K562 (cell line): ENCODE results near the gene TTC27. TPM values are rescaled to one million over a fixed set of nuclear protein-coding genes. Genes with fewer than 3 reads are reported as not detected.

Experiments used
- CBFA2T3 ChIP-seq: fragments of 450-650 bp; IDR thresholded peaks from 2 replicates; pipeline ENCODE4 v1.6.1; 2017
- E2F6 ChIP-seq, 2 experiments: IDR thresholded peaks; 2 replicates each; pipeline ENCODE4 v1.6.1; 2011; ENCODE audit warnings: borderline replicate concordance in 1 of 2, control low read depth in 1 of 2, low read depth in 1 of 2, low read length in 1 of 2, mild to moderate bottlenecking in 1 of 2, mixed read lengths in 1 of 2, moderate library complexity in 1 of 2; ENCODE audit not compliant: insufficient read depth in 1 of 2, insufficient read length in 1 of 2, poor library complexity in 1 of 2, severe bottlenecking in 1 of 2; ENCODE audit errors: extremely low read depth in 1 of 2
- EP300 ChIP-seq: IDR thresholded peaks from 2 replicates; pipeline ENCODE4 v1.6.1; 2012; ENCODE audit warnings: low read length, improper control_type of control experiment
- EZH2 ChIP-seq: IDR thresholded peaks from 2 replicates; pipeline ENCODE4 v1.6.1; 2012; ENCODE audit warnings: low read depth, mild to moderate bottlenecking, inconsistent platforms, low read length, borderline replicate concordance
- GTF2B ChIP-seq: IDR thresholded peaks from 2 replicates; pipeline ENCODE4 v1.6.1; 2011; ENCODE audit not compliant: insufficient read length; ENCODE audit errors: extremely low read depth
- GTF2F1 ChIP-seq: IDR thresholded peaks from 2 replicates; pipeline ENCODE4 v1.6.1; 2011; ENCODE audit warnings: low read depth, low read length, improper control_type of control experiment
- HES1 ChIP-seq: fragments of 450-650 bp; IDR thresholded peaks from 2 replicates; pipeline ENCODE4 v1.6.1; 2016; ENCODE audit warnings: low read depth, mild to moderate bottlenecking, moderate library complexity
- HNRNPLL ChIP-seq: fragments of 200-400 bp; formaldehyde crosslinking; IDR thresholded peaks from 2 replicates; pipeline ENCODE4 v1.6.1; 2017; ENCODE audit warnings: low read length, low read depth, mild to moderate bottlenecking; ENCODE audit not compliant: poor library complexity, severe bottlenecking
- IRF1 ChIP-seq: sonication (generic); formaldehyde crosslinking; IDR thresholded peaks from 2 replicates; pipeline ENCODE4 v1.8.0; 2022; ENCODE audit warnings: missing genetic modification reagents, mild to moderate bottlenecking, borderline replicate concordance
- MAX ChIP-seq: sonication (generic); formaldehyde crosslinking; IDR thresholded peaks from 2 replicates; pipeline ENCODE4 v1.9.0; 2022; ENCODE audit warnings: mild to moderate bottlenecking, missing genetic modification reagents
- MEF2A ChIP-seq: IDR thresholded peaks from 2 replicates; pipeline ENCODE4 v1.6.1; 2011; ENCODE audit warnings: low read depth, mild to moderate bottlenecking, low read length, moderate library complexity; ENCODE audit not compliant: control insufficient read depth
- NRF1 ChIP-seq, 2 experiments: fragments of 450-650 bp; IDR thresholded peaks in 1 of 2; conservative IDR thresholded peaks in 1 of 2; 2 replicates each; pipeline ENCODE4 v1.6.1; 2014; ENCODE audit warnings: mild to moderate bottlenecking in 2 of 2
- POLR2AphosphoS5 ChIP-seq: IDR thresholded peaks from 2 replicates; pipeline ENCODE4 v1.6.1; 2011; ENCODE audit warnings: mild to moderate bottlenecking, low read depth, low read length, moderate library complexity; ENCODE audit not compliant: control insufficient read depth, insufficient read depth
- RBM25 ChIP-seq: fragments of 200-400 bp; formaldehyde crosslinking; IDR thresholded peaks from 2 replicates; pipeline ENCODE4 v1.6.1; 2018; ENCODE audit warnings: low read length, low read depth, moderate library complexity; ENCODE audit not compliant: severe bottlenecking
- SIN3B ChIP-seq: fragments of 450-650 bp; IDR thresholded peaks from 2 replicates; pipeline ENCODE4 v1.6.1; 2017; ENCODE audit warnings: low read depth, mild to moderate bottlenecking, moderate library complexity
- SREBF1 ChIP-seq: fragments of 150-350 bp; IDR thresholded peaks from 2 replicates; pipeline ENCODE4 v1.6.1; 2014; ENCODE audit warnings: antibody characterized with exemption, low read depth, low read length, borderline replicate concordance
- TCF7L2 ChIP-seq: fragments of 150-350 bp; IDR thresholded peaks from 2 replicates; pipeline ENCODE4 v1.6.1; 2016; ENCODE audit warnings: low read depth, mild to moderate bottlenecking, low read length, moderate library complexity
- ZEB2 ChIP-seq: fragments of 450-650 bp; IDR thresholded peaks from 2 replicates; pipeline ENCODE4 v1.6.1; 2016
- ZNF592 ChIP-seq: fragments of 450-650 bp; IDR thresholded peaks from 2 replicates; pipeline ENCODE4 v1.6.1; 2017; ENCODE audit warnings: antibody characterized with exemption, mild to moderate bottlenecking
- polyA plus RNA-seq, 8 experiments: library from polyadenylated mRNA; depleted of rRNA in 4 of 8; stranded (reverse) in 5 of 8; unstranded in 3 of 8; fragments of >200 nt; fragmentation: Nextera tagmentation in 2 of 8; fragmentation: Illumina TruSeq in 1 of 8; extraction: Ambion mirVana in 2 of 8; extraction: Trizol in 1 of 8; gene quantifications; 2 replicates each; pipeline versions ENCODE4 v1.2.1 to v1.2.3, GENCODE V29; 2011 to 2014; ENCODE audit warnings: inconsistent platforms in 1 of 8, missing spikeins in 1 of 8
- total RNA-seq, 7 experiments: library from RNA; depleted of rRNA in 6 of 7; stranded (reverse); fragments of >200 nt in 6 of 7; fragmentation: Illumina TruSeq in 2 of 7; extraction: Trizol in 2 of 7; gene quantifications; 2 replicates each; pipeline versions ENCODE4 v1.2.1 to v1.2.3, GENCODE V29; 2011 to 2021; ENCODE audit warnings: low replicate concordance in 1 of 7

TTC27 gene
- total and polyA plus RNA-seq, 9 of the 15 experiments (the other 6 are each of a cell fraction or from before 2014, with no cell fraction given), result 44.3 to 93.4 (median 57.3) TPM

GRCh38 chr2:32627814-32628579 is at the start of gene TTC27 (continued):
- no peak for TF ChIP-seq ZNF592
- TF ChIP-seq NRF1 (conservative IDR thresholded peaks at IDR 0.05 in 1 of 2, IDR thresholded peaks at IDR 0.05 in 1 of 2), result peak; percentile 66 to 69
- no peak for TF ChIP-seq IRF1 (CRISPR knock-in tag)
- TF ChIP-seq HNRNPLL, result peak; percentile 73
- no peak for TF ChIP-seq CBFA2T3
- peak; percentile 14; the same call in 1 of the 2 replicates for TF ChIP-seq TCF7L2
- TF ChIP-seq POLR2AphosphoS5, result peak; percentile 66
- TF ChIP-seq SIN3B, result peak; percentile 69; the same call in 1 of the 2 replicates
- peak; percentile 22 for TF ChIP-seq GTF2B
- TF ChIP-seq GTF2F1, result 0 out of 2 replicates have a peak, but pooled peaks have one; percentile 28
- no peak for TF ChIP-seq RBM25
- peak; percentile 73 for TF ChIP-seq ZEB2
- TF ChIP-seq SREBF1, result no peak
- no peak for TF ChIP-seq HES1
- TF ChIP-seq MEF2A, result no peak
- TF ChIP-seq EZH2, result no peak
- peak; percentile 9 to 32 for TF ChIP-seq E2F6 (IDR thresholded peaks at IDR 0.05; ENCODE audit: borderline replicate concordance in 1 of 2, extremely low read depth in 1 of 2, insufficient read depth in 1 of 2, insufficient read length in 1 of 2, low read depth in 1 of 2, low read length in 1 of 2, poor library complexity in 1 of 2, severe bottlenecking in 1 of 2)
- peak; percentile 95 for TF ChIP-seq MAX (CRISPR knock-in tag)
- no peak for TF ChIP-seq EP300
